Hepatocyte (in vitro differentiated cells): ENCODE results near the gene TF.

Experiments used
- CTCF ChIP-seq: fragments of 200-600 bp; sonication (generic); IDR thresholded peaks from 2 replicates; pipeline ENCODE4 v1.5.1; 2016; ENCODE audit warnings: antibody characterized with exemption, mild to moderate bottlenecking; ENCODE audit not compliant: poor library complexity
- EZH2phosphoT487 ChIP-seq: fragments of 200-600 bp; sonication (generic); IDR thresholded peaks from one replicate; pipeline ENCODE4 v1.6.1; 2018; ENCODE audit warnings: antibody characterized with exemption, mild to moderate bottlenecking, low read depth, moderate library complexity; ENCODE audit not compliant: unreplicated experiment, severe bottlenecking

- TF ChIP-seq EZH2phosphoT487 (no peak), CTCF (no peak)
These were observed 12.4 kb downstream of the TF start for GRCh38 chr3:133758568-133758928.
